HG03354 (cell line): ENCODE measurements around the gene SPEN.
A peak's percentile ranks its signal among the peaks of the same experiment; 100 is the strongest.
"Not testable (repeated sequence)": the region's sequence is repeated elsewhere in the genome, so short reads cannot be mapped to it uniquely, and the experiment has no call there.

Experiments used
- ATAC-seq: cut with Tn5 transposase; IDR thresholded peaks from one replicate; pipeline ENCODE4 v1.9.1; 2021; ENCODE audit warnings: mild to moderate bottlenecking; ENCODE audit not compliant: unreplicated experiment, poor library complexity, severe bottlenecking

SPEN gene

DNA sequence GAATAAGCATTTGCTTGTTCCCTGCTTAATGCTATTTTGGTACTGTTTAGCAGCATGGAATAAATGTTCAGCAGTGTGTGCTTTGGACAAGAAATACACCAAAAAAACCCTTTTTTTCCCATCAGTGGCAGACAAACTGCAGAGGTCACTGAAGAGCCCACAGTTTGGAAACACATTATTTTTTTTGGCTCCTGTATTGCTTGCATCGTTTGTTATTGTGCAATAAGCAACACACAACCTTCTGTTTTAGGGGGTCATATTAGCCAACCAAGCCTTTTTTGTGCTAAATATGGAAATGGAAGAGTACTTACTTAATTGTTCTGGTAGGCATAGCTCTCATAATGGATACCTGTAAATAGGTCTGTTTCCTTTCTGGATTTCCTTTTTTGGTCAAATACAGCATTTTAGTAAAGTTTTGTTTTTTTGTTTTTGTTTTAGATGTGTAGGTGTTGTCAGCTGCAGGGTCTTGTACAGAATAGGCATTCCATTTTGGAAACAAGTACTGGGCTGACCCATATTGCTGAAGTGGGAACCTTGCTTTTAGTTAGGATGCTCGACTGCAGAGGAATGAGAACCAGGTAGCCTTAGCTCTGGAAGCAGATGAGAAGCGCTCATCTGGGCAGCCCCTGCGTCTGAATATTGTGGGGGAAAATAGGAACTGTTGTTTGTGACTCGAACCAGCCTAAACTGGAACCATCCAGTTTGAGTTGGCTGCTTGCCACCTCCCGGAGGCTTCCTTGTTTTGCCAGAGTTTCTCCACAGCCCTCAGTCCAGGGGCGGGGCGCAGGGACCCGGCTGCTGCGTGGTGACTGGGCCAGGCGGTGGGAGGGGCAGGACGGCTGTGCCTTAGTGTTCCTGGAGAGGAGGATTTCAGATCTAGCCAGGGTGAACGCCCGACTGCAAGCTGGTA lies 38.4 kb downstream of the SPEN start:
- ATAC-seq: no peak

DNA sequence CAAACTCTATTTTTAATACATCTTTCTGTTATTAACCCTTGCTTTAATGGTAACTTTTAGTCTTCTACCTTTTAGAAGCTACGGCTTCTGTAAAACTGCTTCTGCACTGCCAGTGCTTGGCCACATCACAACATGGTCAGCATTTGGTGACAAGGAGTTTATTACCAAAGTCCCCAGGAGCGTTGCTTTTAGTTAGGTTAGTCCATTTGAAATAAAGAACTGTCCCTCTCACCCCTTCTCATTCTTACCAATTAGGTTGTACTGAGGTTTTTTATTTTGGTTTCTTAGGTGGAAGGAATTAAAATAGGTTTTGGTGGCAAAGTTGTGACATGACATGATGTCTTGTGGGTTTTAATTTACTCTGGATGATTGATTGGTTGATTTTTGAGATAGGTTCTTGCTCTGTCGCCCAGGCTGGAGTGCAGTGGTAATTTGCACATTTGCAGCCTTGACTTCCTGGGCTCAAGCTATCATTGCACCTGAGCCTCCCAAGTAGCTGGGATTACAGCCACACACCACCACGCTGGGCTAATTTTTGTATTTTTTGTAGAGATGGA lies 39.2 kb downstream of the SPEN start:
- no peak for ATAC-seq

DNA sequence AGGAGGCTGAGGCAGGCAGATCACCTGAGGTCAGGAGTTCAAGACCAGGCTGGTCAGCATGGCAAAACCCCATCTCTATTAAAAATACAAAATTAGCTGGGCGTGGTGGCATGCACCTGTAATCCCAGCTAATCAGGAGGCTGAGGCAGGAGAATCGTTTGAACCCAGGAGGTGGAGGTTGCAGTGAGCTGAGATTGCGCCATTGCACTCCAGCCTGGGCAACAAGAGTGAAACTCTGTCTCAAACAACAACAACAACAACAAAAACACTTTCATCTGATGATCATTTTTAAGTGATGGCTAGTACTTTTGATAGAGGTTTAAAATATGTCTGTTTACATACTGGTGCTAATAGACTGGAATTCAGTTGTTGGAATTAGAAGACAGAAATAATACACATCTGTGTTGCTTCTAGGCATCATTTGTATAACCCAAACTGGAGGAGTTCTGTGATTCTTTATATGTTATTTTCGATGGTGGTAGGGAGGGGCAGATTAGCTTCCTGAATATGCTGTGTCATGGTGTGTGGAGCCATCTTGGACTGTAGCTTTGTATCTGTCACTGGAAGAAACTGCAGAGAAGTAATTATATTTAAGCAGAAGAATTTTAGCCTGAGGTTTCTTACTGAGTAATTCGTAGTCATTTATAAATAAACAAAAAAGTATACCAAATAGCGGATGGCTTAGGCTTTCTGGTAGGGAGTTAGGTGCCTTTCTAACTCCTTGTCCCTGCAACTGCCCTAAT lies 45.5 kb downstream of the SPEN start:
- not testable (repeated sequence) for ATAC-seq

DNA sequence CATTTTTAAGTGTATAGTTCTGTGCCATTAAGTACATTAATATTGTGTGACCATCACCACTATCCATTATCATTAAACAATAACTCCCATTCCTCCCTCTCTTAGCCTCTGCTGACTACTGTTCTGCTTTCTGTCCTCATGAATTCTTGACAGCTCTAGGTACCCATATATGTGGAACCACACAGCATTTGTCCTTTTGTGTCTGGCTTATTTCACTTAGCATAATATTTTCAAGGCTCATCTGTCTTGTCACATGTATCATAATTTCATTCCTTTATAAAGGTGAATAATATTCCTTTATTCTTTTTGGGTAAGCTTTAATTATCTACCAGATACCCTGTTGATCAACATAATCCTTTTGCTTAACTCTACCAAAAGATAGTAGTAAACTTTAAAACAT lies 47.7 kb downstream of the SPEN start:
- no peak for ATAC-seq

DNA sequence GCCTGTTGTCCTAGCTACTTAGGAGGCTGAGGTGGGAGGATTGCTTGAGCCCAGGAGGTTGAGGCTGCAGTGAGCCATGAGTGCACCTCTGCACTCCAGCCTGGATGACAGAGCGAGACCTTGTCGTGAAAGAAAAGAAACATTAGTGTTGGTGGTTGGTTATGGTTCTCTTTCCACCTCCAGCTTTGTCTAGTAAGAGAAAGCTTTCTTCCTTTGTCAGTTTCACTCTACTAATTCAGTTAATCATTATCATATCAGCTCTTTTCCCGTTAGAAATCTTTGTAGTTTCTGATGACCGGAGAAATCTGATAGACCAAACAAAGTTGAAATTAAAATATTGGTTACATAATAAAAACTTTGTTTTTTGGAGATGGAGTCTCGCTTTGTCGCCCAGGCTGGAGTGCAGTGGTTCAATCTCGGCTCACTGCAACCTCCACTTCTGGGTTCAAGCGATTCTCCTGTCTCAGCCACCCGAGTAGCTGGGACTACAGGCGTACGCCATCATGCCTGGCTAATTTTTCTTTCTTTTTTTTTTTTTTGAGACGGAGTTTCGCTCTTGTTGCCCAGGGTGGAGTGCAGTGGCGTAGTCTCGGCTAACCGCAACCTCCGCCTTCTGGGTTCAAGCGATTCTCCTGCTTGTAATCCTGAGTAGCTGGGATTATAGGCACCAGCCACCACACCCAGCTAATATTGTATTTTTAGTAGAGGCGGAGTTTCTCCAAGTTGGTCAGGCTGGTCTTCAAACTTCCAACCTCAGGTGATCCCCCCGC lies 49.5 kb downstream of the SPEN start:
- ATAC-seq: not testable (repeated sequence)

DNA sequence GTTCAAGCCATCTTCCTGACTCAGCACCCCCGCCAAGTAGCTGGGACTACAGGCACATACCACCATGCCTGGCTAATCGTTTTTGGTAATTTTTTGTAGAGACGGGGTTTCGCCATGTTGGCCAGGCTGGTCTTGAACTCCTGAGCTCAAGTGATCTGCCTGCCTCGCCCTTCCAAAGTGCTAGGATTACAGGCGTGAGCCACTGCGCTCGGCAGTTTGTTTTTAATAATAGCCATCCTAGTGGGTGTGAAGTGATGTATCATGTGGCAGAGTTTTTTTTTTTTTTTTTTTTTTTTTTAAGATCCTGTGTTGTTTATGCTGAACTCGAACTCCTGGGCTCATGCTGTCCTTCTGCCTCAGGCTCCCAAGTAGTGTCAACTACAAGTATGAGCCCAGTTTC lies 51.8 kb downstream of the SPEN start:
- no peak for ATAC-seq

DNA sequence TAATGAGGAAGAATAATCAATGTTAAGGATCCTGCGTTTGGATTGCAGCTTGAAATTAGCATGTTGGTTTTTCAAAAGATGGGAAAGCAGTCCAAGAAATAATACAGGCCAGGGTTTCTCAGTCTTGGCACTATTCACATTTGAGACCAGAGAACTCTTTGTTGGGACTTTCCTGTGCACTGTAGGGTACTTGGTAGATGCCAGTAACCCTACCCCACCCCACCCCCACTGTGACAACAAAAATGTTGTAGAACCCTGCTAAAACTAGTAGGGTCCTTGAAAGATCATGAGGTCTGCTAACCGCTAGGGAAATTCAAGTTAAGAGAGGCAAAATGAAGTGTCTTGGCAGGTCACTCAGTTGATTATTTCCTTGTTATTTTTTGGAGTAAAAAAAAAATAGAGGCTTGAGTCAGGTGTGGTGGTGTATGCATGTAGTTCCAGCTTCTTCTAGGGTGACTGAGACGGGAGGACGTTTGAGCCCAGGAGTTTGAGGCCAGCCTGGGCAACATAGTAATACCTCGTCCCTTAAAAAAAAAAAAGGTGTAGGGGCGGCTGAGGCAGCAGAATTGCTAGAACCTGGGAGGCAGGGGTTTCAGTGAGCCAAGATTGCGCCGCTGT lies 53.3 kb downstream of the SPEN start:
- ATAC-seq: no peak

DNA sequence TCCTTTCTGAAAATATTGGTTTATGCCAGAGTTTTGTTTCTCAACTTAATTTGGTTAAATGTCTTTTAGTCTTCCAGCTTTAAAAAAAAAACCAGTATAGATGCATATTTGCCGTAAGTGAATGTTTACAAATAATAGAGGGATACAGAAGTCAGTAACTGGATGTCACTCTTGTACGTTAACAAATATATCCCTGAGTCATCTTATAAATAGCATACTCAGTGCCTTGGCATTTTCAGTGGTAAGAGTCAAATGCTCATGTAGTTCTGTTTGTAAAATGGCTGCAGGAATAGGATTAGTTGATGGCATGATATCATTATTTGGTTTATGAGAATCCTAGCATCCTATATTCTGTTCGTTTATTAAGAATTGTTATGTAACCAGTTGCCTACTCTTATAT lies 55.4 kb downstream of the SPEN start:
- no peak for ATAC-seq

DNA sequence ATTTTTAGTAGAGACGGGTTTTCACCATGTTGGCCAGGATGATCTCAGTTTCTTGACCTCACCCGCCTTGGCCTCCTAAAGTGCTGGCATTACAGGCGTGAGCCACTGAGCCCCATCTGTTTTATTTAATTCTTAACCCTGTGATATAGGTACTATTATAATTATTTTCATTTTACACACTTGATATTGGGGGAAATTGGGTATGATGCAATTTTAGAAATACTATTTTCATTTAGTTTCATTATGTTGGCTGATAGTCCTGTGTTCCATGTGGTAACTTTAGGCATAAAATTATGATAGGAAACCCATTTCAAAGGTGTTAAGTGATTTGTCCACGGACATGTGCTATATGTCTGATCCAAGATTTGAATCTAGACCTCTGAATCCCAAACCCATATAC lies 61.1 kb downstream of the SPEN start:
- no peak for ATAC-seq

DNA sequence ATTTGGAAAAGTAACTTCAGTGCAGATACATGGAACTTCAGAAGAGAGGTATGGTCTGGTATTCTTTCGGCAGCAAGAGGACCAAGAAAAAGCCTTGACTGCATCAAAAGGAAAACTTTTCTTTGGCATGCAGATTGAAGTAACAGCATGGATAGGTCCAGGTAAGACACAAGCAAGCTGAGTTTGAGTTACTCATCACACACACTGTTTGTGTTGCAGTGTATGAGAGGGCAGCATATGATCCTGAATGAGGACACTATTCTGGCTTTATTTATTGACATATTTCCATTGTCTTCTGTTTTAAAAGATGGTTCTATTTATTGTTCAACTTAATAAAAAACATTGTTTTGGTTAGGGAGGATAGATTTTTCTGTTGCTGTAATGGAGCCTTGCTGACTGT lies 63.6 kb downstream of the SPEN start:
- no peak for ATAC-seq

DNA sequence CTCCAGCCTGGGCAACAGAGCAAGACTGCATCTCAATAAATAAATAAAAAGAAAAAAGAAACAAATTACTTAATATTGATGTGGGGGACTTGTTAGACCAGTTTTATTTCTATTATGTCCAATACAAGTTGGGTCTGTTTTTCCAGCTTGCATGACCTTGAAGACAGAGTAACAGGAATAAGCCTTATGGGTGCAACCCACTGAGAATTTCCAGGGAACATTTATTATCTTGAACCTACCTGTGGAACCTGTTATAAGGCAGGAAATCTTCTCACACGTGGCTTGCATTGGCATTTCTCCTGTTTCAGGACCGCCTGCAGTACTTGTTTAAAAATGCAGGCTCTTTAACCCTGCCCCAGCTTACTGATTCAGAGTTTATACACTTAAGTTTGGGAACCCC lies 64.4 kb downstream of the SPEN start:
- ATAC-seq: no peak

DNA sequence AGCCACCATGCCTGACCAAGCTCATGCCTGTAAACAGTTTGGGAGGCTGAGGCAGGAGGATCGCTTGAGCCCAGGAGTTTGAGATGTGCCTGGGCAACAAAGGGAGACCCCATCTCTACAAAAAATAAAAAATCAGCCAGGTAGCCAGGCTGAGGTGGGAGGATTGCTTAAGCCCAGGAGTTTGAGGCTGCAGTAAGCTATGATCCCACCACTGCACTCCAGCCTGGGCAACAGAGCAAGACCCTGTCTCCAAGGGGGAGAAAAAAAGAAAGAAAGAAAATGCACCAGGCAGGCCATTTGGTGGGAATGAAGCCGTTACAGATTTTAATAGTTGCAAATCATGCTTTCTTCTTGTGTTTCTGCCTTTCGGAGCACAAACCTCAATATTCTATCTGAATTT lies 66.1 kb downstream of the SPEN start:
- ATAC-seq: not testable (repeated sequence)

DNA sequence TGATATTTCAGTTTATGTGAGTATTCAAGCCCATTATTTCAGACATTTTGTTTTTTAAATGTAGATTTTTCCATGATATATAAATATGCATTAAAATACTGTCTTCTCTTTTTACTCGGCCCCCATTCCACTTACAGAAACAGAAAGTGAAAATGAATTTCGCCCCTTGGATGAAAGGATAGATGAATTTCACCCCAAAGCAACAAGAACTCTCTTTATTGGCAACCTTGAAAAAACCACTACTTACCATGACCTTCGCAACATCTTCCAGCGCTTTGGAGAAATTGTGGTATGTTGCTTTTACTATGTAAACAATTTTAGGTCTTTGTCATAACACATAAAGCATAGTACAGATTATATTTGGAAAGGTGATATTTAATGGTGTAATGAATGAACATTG lies 68.5 kb downstream of the SPEN start:
- no peak for ATAC-seq

DNA sequence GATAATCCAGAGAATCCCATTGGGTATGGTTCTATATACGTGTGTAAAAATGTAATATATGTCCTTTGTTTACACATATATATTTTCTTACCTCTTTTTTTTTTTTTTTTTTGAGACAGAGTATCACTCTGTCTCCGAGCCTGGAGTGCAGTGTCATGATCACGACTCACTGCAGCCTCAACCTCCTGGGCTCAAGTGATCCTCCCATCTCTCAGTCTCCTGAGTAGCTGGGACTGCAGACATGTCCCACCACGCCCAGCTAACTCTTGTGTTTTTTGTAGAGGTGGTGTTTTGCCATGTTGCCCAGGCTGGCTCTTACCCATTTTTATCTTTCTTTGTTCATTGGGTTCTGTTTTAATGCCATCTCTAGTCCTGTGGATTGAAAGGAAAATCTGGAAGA lies 68.9 kb downstream of the SPEN start:
- ATAC-seq: no peak

DNA sequence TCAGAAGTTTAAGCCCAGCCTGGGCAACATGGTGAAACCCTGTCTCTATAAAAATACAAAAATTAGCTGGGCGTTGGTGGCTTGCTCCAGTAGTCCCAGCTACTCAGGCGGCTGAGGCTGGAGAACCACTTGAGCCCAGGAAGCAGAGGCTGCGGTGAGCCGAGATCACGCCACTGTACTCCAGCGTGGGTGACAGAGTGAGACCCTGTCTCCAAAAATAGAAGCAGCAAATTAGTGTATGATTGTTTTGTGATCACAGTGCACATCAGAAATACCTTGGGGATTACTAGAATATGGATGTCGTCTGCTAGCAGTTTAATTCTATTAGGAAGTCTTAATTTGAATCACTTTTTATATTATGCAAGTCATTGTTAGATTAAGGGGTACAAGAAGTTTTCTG lies 69.4 kb downstream of the SPEN start:
- no peak for ATAC-seq

DNA sequence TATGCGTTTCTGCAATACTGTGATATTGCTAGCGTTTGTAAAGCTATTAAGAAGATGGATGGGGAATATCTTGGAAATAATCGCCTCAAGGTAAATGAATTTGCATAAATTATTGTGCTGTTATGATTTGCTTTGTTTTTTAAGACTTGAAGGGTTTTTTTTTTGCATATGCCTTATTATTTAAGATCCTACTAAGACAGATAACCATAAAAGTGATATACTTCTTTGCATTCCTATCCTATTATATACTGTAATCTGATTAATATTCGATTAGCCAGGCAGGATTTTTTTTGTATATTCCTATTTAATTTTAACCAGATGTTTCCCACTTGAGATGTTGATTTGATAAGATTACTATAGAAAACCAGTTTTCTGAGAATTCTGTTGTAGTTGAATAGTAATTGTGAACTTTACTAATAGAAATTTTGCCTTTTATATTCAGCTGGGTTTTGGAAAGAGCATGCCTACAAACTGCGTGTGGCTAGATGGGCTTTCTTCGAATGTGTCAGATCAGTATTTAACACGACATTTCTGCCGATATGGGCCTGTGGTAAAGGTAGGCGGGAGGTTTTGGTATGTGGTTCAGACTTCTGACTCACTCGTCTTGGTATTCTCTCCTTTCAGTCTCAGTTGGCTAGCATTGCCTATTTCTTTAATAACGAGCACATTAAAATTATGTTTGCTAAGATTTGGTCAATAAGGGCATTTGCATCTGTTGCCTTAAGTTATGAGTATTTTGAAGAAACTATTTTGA lies 71.6 kb downstream of the SPEN start:
- peak; percentile 70 for ATAC-seq

DNA sequence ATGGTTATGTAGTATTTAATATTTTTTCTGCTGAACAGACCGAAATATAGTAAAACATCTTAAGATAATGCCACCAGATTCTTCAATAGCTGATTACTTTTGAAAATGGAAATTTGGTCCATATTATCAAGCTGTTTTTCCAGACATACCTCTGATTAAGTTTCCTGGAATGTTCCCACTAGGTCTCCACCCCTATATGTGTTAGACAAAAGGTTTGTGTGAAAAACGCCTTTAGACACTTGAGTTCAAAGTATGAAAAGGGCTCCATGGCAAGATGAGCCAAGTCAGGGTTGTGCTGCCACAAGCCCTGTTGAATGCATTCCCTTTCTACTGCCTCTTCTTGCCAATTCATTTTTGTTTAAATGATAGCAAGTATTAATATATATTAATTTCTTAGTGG lies 75.7 kb downstream of the SPEN start:
- ATAC-seq: no peak

DNA sequence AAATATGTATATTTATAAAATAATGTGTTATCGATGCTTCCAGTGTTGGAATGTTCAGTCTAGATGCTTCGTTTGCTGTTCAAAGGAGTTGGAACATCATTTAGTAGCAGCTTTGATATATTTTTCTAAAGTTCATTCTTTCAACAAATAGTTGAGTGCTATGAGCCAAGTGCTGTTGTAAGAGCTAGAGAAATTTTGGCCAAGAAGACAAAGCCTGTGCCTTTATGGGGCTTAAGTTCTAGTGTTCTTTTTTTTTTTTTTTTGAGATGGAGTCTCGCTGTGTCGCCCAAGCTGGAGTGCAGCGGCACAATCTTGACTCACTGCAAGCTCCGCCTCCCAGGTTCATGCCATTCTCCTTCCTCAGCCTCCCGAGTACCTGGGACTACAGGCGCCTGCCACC lies 78.9 kb downstream of the SPEN start:
- not testable (repeated sequence) for ATAC-seq
